Mesendoderm (in vitro differentiated cells): ENCODE results near the gene DNPEP.

Experiments
- DNase-seq: peaks from one replicate; pipeline ENCODE4 v3.0.0; 2013
- H2AK5ac ChIP-seq: 2 replicates; pipeline ENCODE4 v1.6.1; 2013; ENCODE audit warnings: low read length, inconsistent platforms
- H2BK120ac ChIP-seq: 2 replicates; pipeline ENCODE4 v1.6.1; 2013; ENCODE audit warnings: low read depth, mild to moderate bottlenecking, low read length, moderate library complexity, mixed read lengths
- H2BK15ac ChIP-seq: replicated peaks from 2 replicates; pipeline ENCODE4 v1.6.1; 2013; ENCODE audit warnings: low read depth, mild to moderate bottlenecking, moderate library complexity
- H2BK5ac ChIP-seq: 2 replicates; pipeline ENCODE4 v1.6.1; 2013; ENCODE audit warnings: low read length, inconsistent platforms
- H3K18ac ChIP-seq: 2 replicates; pipeline ENCODE4 v1.6.1; 2013; ENCODE audit warnings: mild to moderate bottlenecking, low read length, mixed read lengths
- H3K23ac ChIP-seq: one replicate; pipeline ENCODE4 v1.6.1; 2013; ENCODE audit warnings: low read length
- H3K27ac ChIP-seq: 2 replicates; pipeline ENCODE4 v1.5.1; 2013; ENCODE audit warnings: low read depth, mild to moderate bottlenecking, inconsistent platforms, low read length, moderate library complexity
- H3K27me3 ChIP-seq: 2 replicates; pipeline ENCODE4 v1.6.1; 2013; ENCODE audit warnings: low read length, control low read depth, mild to moderate bottlenecking, inconsistent platforms; ENCODE audit not compliant: insufficient read depth, poor library complexity
- H3K36me3 ChIP-seq: 2 replicates; pipeline ENCODE4 v1.6.1; 2013; ENCODE audit warnings: low read length, inconsistent platforms; ENCODE audit not compliant: control insufficient read depth, insufficient read depth
- H3K4ac ChIP-seq: one replicate; pipeline ENCODE4 v1.6.1; 2013; ENCODE audit warnings: low read depth, mild to moderate bottlenecking, low read length, moderate library complexity
- H3K4me1 ChIP-seq: 2 replicates; pipeline ENCODE4 v1.6.1; 2013; ENCODE audit warnings: low read depth, low read length, inconsistent platforms; ENCODE audit not compliant: control insufficient read depth
- H3K4me2 ChIP-seq: 2 replicates; pipeline ENCODE4 v1.6.1; 2013; ENCODE audit warnings: low read length
- H3K4me3 ChIP-seq: 2 replicates; pipeline ENCODE4 v1.5.1; 2013; ENCODE audit warnings: mild to moderate bottlenecking, low read length
- H3K56ac ChIP-seq: one replicate; pipeline ENCODE4 v1.6.1; 2013; ENCODE audit warnings: low read length
- H3K79me1 ChIP-seq: 2 replicates; pipeline ENCODE4 v1.6.1; 2013; ENCODE audit warnings: low read length, inconsistent platforms
- H3K79me2 ChIP-seq: 2 replicates; pipeline ENCODE4 v1.6.1; 2013; ENCODE audit warnings: mild to moderate bottlenecking, low read length; ENCODE audit not compliant: control insufficient read depth, insufficient read depth
- H3K9ac ChIP-seq: 2 replicates; pipeline ENCODE4 v1.6.1; 2013; ENCODE audit warnings: low read length, inconsistent platforms
- H4K5ac ChIP-seq: one replicate; pipeline ENCODE4 v1.6.1; 2013; ENCODE audit warnings: low read length
- H4K8ac ChIP-seq: one replicate; pipeline ENCODE4 v1.6.1; 2013; ENCODE audit warnings: low read depth, mild to moderate bottlenecking, control low read depth, low read length, moderate library complexity
- WGBS: extraction: QIAGEN DNeasy Blood & Tissue Kit; methylation state at CpG from one replicate; pipeline ENCODE4 v1.1.7; 2013; ENCODE audit warnings: low lambda C conversion rate, missing lambda C conversion rate; ENCODE audit not compliant: insufficient coverage; ENCODE audit errors: extremely low coverage; 5-methylcytosine and 5-hydroxymethylcytosine counted together

DNPEP gene

GRCh38 chr2:219434468-219434717, 46.7 kb upstream of the DNPEP start:
- H3K4me3 ChIP-seq: no peak overlapping the region
- no peak overlapping the region for H3K27ac ChIP-seq
- H3K4me1 ChIP-seq: no peaks in the 10 kb centered on the region
- no peaks in the 10 kb centered on the region for H3K36me3 ChIP-seq
- H3K4me2 ChIP-seq: peak overlapping the region; percentile 1
- WGBS: no CpG with 5 or more reads among the region's 9 CpGs
- no peak overlapping the region for H2BK120ac ChIP-seq
- H3K4ac ChIP-seq: no peak overlapping the region
- H3K9ac ChIP-seq: peak overlapping the region; percentile 15
- H2AK5ac ChIP-seq: no peak overlapping the region
- no peak overlapping the region for H3K23ac ChIP-seq
- no peak overlapping the region for H4K8ac ChIP-seq
- H2BK15ac ChIP-seq: no peak overlapping the region
- H3K56ac ChIP-seq: peak overlapping the region; percentile 59
- H3K79me2 ChIP-seq: no peaks in the 10 kb centered on the region
- H2BK5ac ChIP-seq: no peak overlapping the region
- peaks cover 2% of the 10 kb centered on the region for H3K27me3 ChIP-seq
- no peak overlapping the region for H4K5ac ChIP-seq
- H3K18ac ChIP-seq: peak overlapping the region; percentile 34
- no peaks in the 10 kb centered on the region for H3K79me1 ChIP-seq
- no peak for DNase-seq

GRCh38 chr2:219433666-219434467, 46.2 kb upstream of the DNPEP start:
- H2BK5ac ChIP-seq: no peak overlapping the region
- H3K79me1 ChIP-seq: no peaks in the 10 kb centered on the region
- no peak overlapping the region for H3K4ac ChIP-seq
- peak overlapping the region; percentile 1 for H3K4me2 ChIP-seq
- H3K36me3 ChIP-seq: no peaks in the 10 kb centered on the region
- H2BK15ac ChIP-seq: no peak overlapping the region
- no peaks in the 10 kb centered on the region for H3K4me1 ChIP-seq
- H4K8ac ChIP-seq: no peak overlapping the region
- H3K79me2 ChIP-seq: no peaks in the 10 kb centered on the region
- no peak overlapping the region for H3K4me3 ChIP-seq
- H3K27me3 ChIP-seq: peaks cover 2% of the 10 kb centered on the region
- no peak overlapping the region for H3K18ac ChIP-seq
- H2AK5ac ChIP-seq: no peak overlapping the region
- peak overlapping the region; percentile 59 for H3K56ac ChIP-seq
- H3K23ac ChIP-seq: no peak overlapping the region
- H4K5ac ChIP-seq: no peak overlapping the region
- peak; percentile 95 for DNase-seq
- no CpG with 5 or more reads among the region's 16 CpGs for WGBS
- H2BK120ac ChIP-seq: no peak overlapping the region
- no peak overlapping the region for H3K27ac ChIP-seq
- peak overlapping the region; percentile 15 for H3K9ac ChIP-seq

GRCh38 chr2:219430633-219431615, 43.2 kb upstream of the DNPEP start:
- Histone ChIP-seq H3K18ac (no peak overlapping the region), H4K5ac (no peak overlapping the region), H3K4ac (no peak overlapping the region), H3K56ac (no peak overlapping the region), H3K9ac (no peak overlapping the region), H3K27ac (no peak overlapping the region), H3K79me2 (no peaks in the 10 kb centered on the region), H2AK5ac (no peak overlapping the region), H3K23ac (no peak overlapping the region), H2BK120ac (no peak overlapping the region), H2BK15ac (no peak overlapping the region), H3K36me3 (no peaks in the 10 kb centered on the region), H3K27me3 (peaks cover 2% of the 10 kb centered on the region), H3K4me1 (no peaks in the 10 kb centered on the region), H3K4me3 (no peak overlapping the region), H3K4me2 (no peak overlapping the region), H2BK5ac (no peak overlapping the region), H3K79me1 (no peaks in the 10 kb centered on the region), H4K8ac (no peak overlapping the region)
- DNase-seq: peak; percentile 54
- WGBS: no CpG with 5 or more reads among the region's 9 CpGs

- H2AK5ac ChIP-seq: no peak overlapping the region
- H3K27ac ChIP-seq: no peak overlapping the region
- H2BK15ac ChIP-seq: no peak overlapping the region
- no peak overlapping the region for H4K5ac ChIP-seq
- H3K18ac ChIP-seq: no peak overlapping the region
- H3K23ac ChIP-seq: no peak overlapping the region
- no peaks in the 10 kb centered on the region for H3K79me1 ChIP-seq
- H2BK120ac ChIP-seq: no peak overlapping the region
- H3K4ac ChIP-seq: no peak overlapping the region
- H3K79me2 ChIP-seq: no peaks in the 10 kb centered on the region
- no peak overlapping the region for H3K9ac ChIP-seq
- H3K27me3 ChIP-seq: no peaks in the 10 kb centered on the region
- no peak for DNase-seq
- H3K4me2 ChIP-seq: no peak overlapping the region
- H3K4me1 ChIP-seq: no peaks in the 10 kb centered on the region
- no peak overlapping the region for H3K4me3 ChIP-seq
- H2BK5ac ChIP-seq: no peak overlapping the region
- 100% methylated on average over 2 of the region's 7 CpGs for WGBS
- no peak overlapping the region for H4K8ac ChIP-seq
- H3K36me3 ChIP-seq: no peaks in the 10 kb centered on the region
- no peak overlapping the region for H3K56ac ChIP-seq
Observed at GRCh38 chr2:219429958-219430606, 42.4 kb upstream of the DNPEP start.

- no peak overlapping the region for H2BK5ac ChIP-seq
- H3K4me1 ChIP-seq: no peaks in the 10 kb centered on the region
- H3K4me2 ChIP-seq: no peak overlapping the region
- H3K56ac ChIP-seq: no peak overlapping the region
- no peak overlapping the region for H4K8ac ChIP-seq
- no peak overlapping the region for H3K9ac ChIP-seq
- H2BK120ac ChIP-seq: no peak overlapping the region
- no peaks in the 10 kb centered on the region for H3K79me1 ChIP-seq
- H4K5ac ChIP-seq: no peak overlapping the region
- H3K79me2 ChIP-seq: no peaks in the 10 kb centered on the region
- H2AK5ac ChIP-seq: no peak overlapping the region
- no peak overlapping the region for H3K4me3 ChIP-seq
- no peak overlapping the region for H3K27ac ChIP-seq
- DNase-seq: no peak
- H3K4ac ChIP-seq: no peak overlapping the region
- no peak overlapping the region for H3K23ac ChIP-seq
- no peak overlapping the region for H2BK15ac ChIP-seq
- no peaks in the 10 kb centered on the region for H3K36me3 ChIP-seq
- H3K27me3 ChIP-seq: no peaks in the 10 kb centered on the region
- no peak overlapping the region for H3K18ac ChIP-seq
Observed at GRCh38 chr2:219428469-219428868, 40.8 kb upstream of the DNPEP start.
